ENCODE measurements around the gene SLCO6A1.

SLCO6A1 gene

GRCh38 chr5:102498271-102499034 is at the start of gene SLCO6A1:
Gene SLCO6A1 (minus strand): TSS chr5:102499001. CDS start chr5:102498844, 157 bp downstream.
- no peak within 1 kb of the TSS for H3K4me3 ChIP-seq (ENCODE audit: low read depth, low read length)
- no peaks in the 10 kb centered on the region for H3K36me3 ChIP-seq
- no peak within 1 kb of the TSS for H3K27ac ChIP-seq
- H3K9me3 ChIP-seq (ENCODE audit: severe bottlenecking): no peaks in the 10 kb centered on the region
- H3K27me3 ChIP-seq (ENCODE audit: insufficient read depth, low read depth, severe bottlenecking): no peaks in the 10 kb centered on the region
- no peak for DNase-seq
- TF ChIP-seq CTCF (IDR thresholded peaks at IDR 0.05; ENCODE audit: low read depth, low read length): no peak

- H3K27ac ChIP-seq: no peak overlapping the region
Measured at GRCh38 chr5:102547141-102548035, 48.6 kb upstream of the SLCO6A1 start.

GRCh38 chr5:102545175-102545574 is 46.4 kb upstream of the SLCO6A1 start:
- Histone ChIP-seq H3K9me3 (ENCODE audit: severe bottlenecking) (peaks cover 3% of the 10 kb centered on the region), H3K36me3 (no peaks in the 10 kb centered on the region), H3K4me3 (ENCODE audit: low read depth, low read length) (no peak overlapping the region), H3K27me3 (ENCODE audit: insufficient read depth, low read depth, severe bottlenecking) (no peaks in the 10 kb centered on the region), H3K27ac (no peak overlapping the region)
- TF ChIP-seq CTCF (IDR thresholded peaks at IDR 0.05; ENCODE audit: low read depth, low read length): peak; percentile 81
- peak; percentile 55 for DNase-seq

More at GRCh38 chr5:102547141-102548035, 48.6 kb upstream of the SLCO6A1 start:
- no peak overlapping the region for H3K4me3 ChIP-seq (ENCODE audit: low read depth, low read length)
- H3K36me3 ChIP-seq: no peaks in the 10 kb centered on the region
- no peak for TF ChIP-seq CTCF (IDR thresholded peaks at IDR 0.05; ENCODE audit: low read depth, low read length)
- no peak for DNase-seq
- no peaks in the 10 kb centered on the region for H3K27me3 ChIP-seq (ENCODE audit: insufficient read depth, low read depth, severe bottlenecking)
- H3K9me3 ChIP-seq (ENCODE audit: severe bottlenecking): no peaks in the 10 kb centered on the region

GRCh38 chr5:102542057-102542456 is 43.3 kb upstream of the SLCO6A1 start:
- no peaks in the 10 kb centered on the region for H3K27me3 ChIP-seq (ENCODE audit: insufficient read depth, low read depth, severe bottlenecking)
- H3K36me3 ChIP-seq: no peaks in the 10 kb centered on the region
- no peak for TF ChIP-seq CTCF (IDR thresholded peaks at IDR 0.05; ENCODE audit: low read depth, low read length)
- no peak overlapping the region for H3K4me3 ChIP-seq (ENCODE audit: low read depth, low read length)
- DNase-seq: no peak
- peaks cover 3% of the 10 kb centered on the region for H3K9me3 ChIP-seq (ENCODE audit: severe bottlenecking)
- no peak overlapping the region for H3K27ac ChIP-seq

- no peak for TF ChIP-seq CTCF (IDR thresholded peaks at IDR 0.05; ENCODE audit: low read depth, low read length)
- DNase-seq: no peak
Measured at GRCh38 chr5:102539996-102540728, 41.4 kb upstream of the SLCO6A1 start.

More at GRCh38 chr5:102539996-102540728, 41.4 kb upstream of the SLCO6A1 start:
- no peaks in the 10 kb centered on the region for H3K36me3 ChIP-seq
- H3K27ac ChIP-seq: no peak overlapping the region
- no peak overlapping the region for H3K4me3 ChIP-seq (ENCODE audit: low read depth, low read length)
- no peaks in the 10 kb centered on the region for H3K27me3 ChIP-seq (ENCODE audit: insufficient read depth, low read depth, severe bottlenecking)
- peaks cover 3% of the 10 kb centered on the region for H3K9me3 ChIP-seq (ENCODE audit: severe bottlenecking)

All from WERI-Rb-1 (cell line).